T follicular helper cell (primary cell): ENCODE measurements around the gene CBX7.
A peak's percentile ranks its signal among the peaks of the same experiment; 100 is the strongest.

Experiments used
- DNase-seq: peaks from one replicate; pipeline ENCODE4 v3.0.0-alpha.2; 2020; ENCODE audit warnings: low read depth
- total RNA-seq, 2 experiments: gene quantifications; one replicate each; lab custom pipeline; 2026; lab: John Stamatoyannopoulos, UW

CBX7 gene
- total RNA-seq = 30.0 to 154 reads per million in 2 experiments

- peak; percentile 89 for DNase-seq
Measured at GRCh38 chr22:39152511-39153219, at the start of gene CBX7. TSS of gene CBX7 (minus strand) at chr22:39152680. CDS start at chr22:39152444, 236 bp downstream.

GRCh38 chr22:39197578-39197977, 45.1 kb upstream of the CBX7 start:
- DNase-seq = no peak

GRCh38 chr22:39194098-39194497, 41.6 kb upstream of the CBX7 start:
- DNase-seq = no peak

GRCh38 chr22:39188809-39189208, 36.3 kb upstream of the CBX7 start:
- DNase-seq = no peak

GRCh38 chr22:39185601-39186012, 33.1 kb upstream of the CBX7 start:
- DNase-seq = no peak

GRCh38 chr22:39184586-39185577, 32.4 kb upstream of the CBX7 start:
- no peak for DNase-seq

- DNase-seq = no peak
Measured at GRCh38 chr22:39183991-39184585, 31.6 kb upstream of the CBX7 start.

GRCh38 chr22:39182478-39183030, 30.1 kb upstream of the CBX7 start:
- no peak for DNase-seq

GRCh38 chr22:39181778-39182177, 29.3 kb upstream of the CBX7 start:
- no peak for DNase-seq

- no peak for DNase-seq
Measured at GRCh38 chr22:39181356-39181755, 28.9 kb upstream of the CBX7 start.

- no peak for DNase-seq
Measured at GRCh38 chr22:39179841-39180335, 27.4 kb upstream of the CBX7 start.

GRCh38 chr22:39179401-39179827, 26.9 kb upstream of the CBX7 start:
- no peak for DNase-seq

GRCh38 chr22:39178206-39179111, 26.0 kb upstream of the CBX7 start:
- DNase-seq = no peak

- no peak for DNase-seq
Measured at GRCh38 chr22:39177791-39178190, 25.3 kb upstream of the CBX7 start.

- DNase-seq = no peak
Measured at GRCh38 chr22:39177456-39177775, 24.9 kb upstream of the CBX7 start.

GRCh38 chr22:39176714-39177455, 24.4 kb upstream of the CBX7 start:
- DNase-seq = no peak

- no peak for DNase-seq
Measured at GRCh38 chr22:39176143-39176713, 23.7 kb upstream of the CBX7 start.

GRCh38 chr22:39175353-39176142, 23.1 kb upstream of the CBX7 start:
- DNase-seq = no peak
